A673 (cell line): ENCODE data around the gene MATN1.

Experiments
- CTCF ChIP-seq: fragments of 300-800, 200-600 bp; sonication (generic); conservative IDR thresholded peaks from 2 replicates; pipeline ENCODE4 v1.5.1; 2017; ENCODE audit warnings: low read depth, mild to moderate bottlenecking, antibody characterized with exemption, low read length, moderate library complexity, mixed read lengths
- EZH2 ChIP-seq: fragments of 200-600 bp; sonication (generic); IDR thresholded peaks from 2 replicates; pipeline ENCODE4 v1.6.1; 2017; ENCODE audit warnings: borderline replicate concordance, low read depth, mild to moderate bottlenecking, mixed read lengths, antibody characterized with exemption, low read length; ENCODE audit not compliant: poor library complexity, severe bottlenecking

GRCh38 chr1:30726236-30726635, 2.9 kb upstream of the MATN1 start:
- no peak for TF ChIP-seq CTCF
- no peak for TF ChIP-seq EZH2
